Calu3 (cell line): Measurements from ENCODE around the gene EXOG. TPM values are rescaled to one million over a fixed set of nuclear protein-coding genes. Genes with fewer than 3 reads are reported as not detected.

Source experiments
- BruUV-seq: library from RNA; stranded (reverse); fragments of 400-500 nt; replicated peaks from 2 replicates; lab custom pipeline; 2021; lab: Mats Ljungman, UMichigan
- CTCF ChIA-PET: fragments of 300-600 bp; sonication (Branson Sonifier 250); formaldehyde crosslinking; loops from one replicate; lab custom pipeline; 2022; ENCODE audit warnings: antibody characterized with exemption; lab: Charles Lee
- DNase-seq: peaks from one replicate; pipeline ENCODE4 v3.0.0; 2022
- H3K27ac Mint-ChIP-seq: one replicate; pipeline ENCODE4 v1.8.0; 2022; ENCODE audit warnings: mixed read lengths; ENCODE audit not compliant: unreplicated experiment
- H3K27me3 Mint-ChIP-seq: one replicate; pipeline ENCODE4 v1.8.0; 2022; ENCODE audit warnings: mixed read lengths; ENCODE audit not compliant: unreplicated experiment
- H3K36me3 Mint-ChIP-seq: one replicate; pipeline ENCODE4 v1.8.0; 2022; ENCODE audit warnings: mild to moderate bottlenecking, moderate library complexity, mixed read lengths; ENCODE audit not compliant: insufficient read depth, unreplicated experiment
- H3K4me1 Mint-ChIP-seq: one replicate; pipeline ENCODE4 v1.8.0; 2022; ENCODE audit warnings: mild to moderate bottlenecking, low read depth, mixed read lengths; ENCODE audit not compliant: unreplicated experiment
- H3K4me3 Mint-ChIP-seq: one replicate; pipeline ENCODE4 v1.8.0; 2022; ENCODE audit warnings: mild to moderate bottlenecking, low read depth, moderate library complexity, mixed read lengths; ENCODE audit not compliant: unreplicated experiment
- H3K9me3 Mint-ChIP-seq: one replicate; pipeline ENCODE4 v1.8.0; 2022; ENCODE audit warnings: low read depth, mixed read lengths; ENCODE audit not compliant: unreplicated experiment
- CTCF ChIP-seq: fragments of 200-600 bp; IDR thresholded peaks from one replicate; pipeline ENCODE4 v1.8.0; 2022; ENCODE audit warnings: antibody characterized with exemption; ENCODE audit not compliant: unreplicated experiment
- intact Hi-C: fragments of 100-400 bp; cut with micrococcal nuclease; formaldehyde crosslinking; loops from one replicate; pipeline ENCODE4 v1.10.0; 2022; ENCODE audit not compliant: unreplicated experiment
- total RNA-seq: library from RNA; stranded (reverse); gene quantifications from 2 replicates; pipeline ENCODE4 v1.2.3, GENCODE V29; 2022

EXOG gene
- total RNA-seq, 1 experiment from 2014 or later: 13.2 TPM

GRCh38 chr3:38567498-38567897, 71.4 kb downstream of the EXOG start:
- Mint-ChIP-seq H3K27me3 (peaks cover 16% of the 10 kb centered on the region), H3K36me3 (no peaks in the 10 kb centered on the region), H3K9me3 (no peaks in the 10 kb centered on the region), H3K4me3 (no peak overlapping the region), H3K27ac (no peak overlapping the region), H3K4me1 (no peaks in the 10 kb centered on the region)
- DNase-seq: no peak
- BruUV-seq: no TSS peak
- CTCF ChIA-PET: no interaction called here
- no peak for TF ChIP-seq CTCF
- intact Hi-C loops: no loop called here

- CTCF ChIA-PET: no interaction called here
- no peak for TF ChIP-seq CTCF
- DNase-seq: no peak
- intact Hi-C loops: no loop called here
- Mint-ChIP-seq H3K9me3 (no peaks in the 10 kb centered on the region), H3K4me1 (no peaks in the 10 kb centered on the region), H3K36me3 (no peaks in the 10 kb centered on the region), H3K27ac (no peak overlapping the region), H3K27me3 (peaks cover 35% of the 10 kb centered on the region), H3K4me3 (no peak overlapping the region)
- BruUV-seq: no TSS peak
These were observed 77.0 kb downstream of the EXOG start for GRCh38 chr3:38573111-38573510.

GRCh38 chr3:38573556-38573955, 77.4 kb downstream of the EXOG start:
- no peak for DNase-seq
- no TSS peak for BruUV-seq
- CTCF ChIA-PET: no interaction called here
- H3K4me1 Mint-ChIP-seq: no peaks in the 10 kb centered on the region
- intact Hi-C loops: no loop called here
- no peaks in the 10 kb centered on the region for H3K9me3 Mint-ChIP-seq
- H3K27ac Mint-ChIP-seq: no peak overlapping the region
- TF ChIP-seq CTCF: no peak
- H3K27me3 Mint-ChIP-seq: peaks cover 40% of the 10 kb centered on the region
- H3K4me3 Mint-ChIP-seq: no peak overlapping the region
- H3K36me3 Mint-ChIP-seq: no peaks in the 10 kb centered on the region

DNA sequence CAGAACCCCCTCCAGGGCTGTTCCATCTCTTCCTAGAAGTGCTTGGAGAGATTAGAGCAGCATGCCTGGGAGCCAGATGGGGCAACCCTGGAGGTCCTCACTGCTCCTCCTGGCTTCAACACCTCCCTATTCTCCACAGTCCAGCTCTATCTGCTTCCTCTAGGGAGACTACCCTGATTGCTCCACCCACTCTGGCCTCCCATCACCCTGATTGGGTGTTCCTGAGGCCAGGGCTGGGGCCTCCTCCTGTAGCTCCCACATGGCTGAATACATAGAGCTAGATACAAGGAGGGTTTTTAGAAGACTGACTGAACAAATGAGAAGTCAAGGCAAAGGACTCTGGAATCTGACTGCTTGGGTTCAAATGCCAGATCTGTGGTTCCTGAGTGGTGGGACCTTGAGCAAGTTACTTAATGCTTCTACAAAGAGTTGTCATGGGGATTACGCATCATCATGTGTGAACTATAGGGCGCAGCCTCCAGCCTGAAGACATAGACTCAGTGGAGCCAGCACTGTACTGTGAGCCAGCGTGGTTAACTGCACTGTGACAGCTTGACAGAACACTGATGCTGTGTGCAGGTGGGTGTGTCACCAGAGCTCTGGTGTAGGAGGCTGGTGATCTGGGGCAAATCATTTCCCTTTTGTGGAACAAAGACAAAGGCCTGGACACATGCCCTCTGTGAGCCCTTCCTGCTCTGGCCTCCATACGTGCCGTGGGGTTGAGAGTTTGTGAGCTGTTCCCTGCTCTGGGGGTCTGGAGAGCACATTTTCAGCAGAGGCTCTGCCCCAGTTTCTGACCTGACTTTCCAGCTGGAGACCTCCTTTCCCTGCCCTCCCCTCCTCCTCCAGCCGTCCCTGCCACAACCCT, 78.5 kb downstream of the EXOG start:
- TF ChIP-seq CTCF: no peak
- peaks cover 43% of the 10 kb centered on the region for H3K27me3 Mint-ChIP-seq
- CTCF ChIA-PET: no interaction called here
- intact Hi-C loops: no loop called here
- no peak overlapping the region for H3K4me3 Mint-ChIP-seq
- H3K9me3 Mint-ChIP-seq: no peaks in the 10 kb centered on the region
- no peak for DNase-seq
- no peak overlapping the region for H3K27ac Mint-ChIP-seq
- H3K4me1 Mint-ChIP-seq: no peaks in the 10 kb centered on the region
- no peaks in the 10 kb centered on the region for H3K36me3 Mint-ChIP-seq
- BruUV-seq: no TSS peak
